B cell (primary cell): ENCODE results near the gene NUP210L.

Experiments
- EZH2 ChIP-seq: IDR thresholded peaks from 2 replicates; pipeline ENCODE4 v1.6.1; 2012; ENCODE audit warnings: borderline replicate concordance, low read depth, mild to moderate bottlenecking, moderate library complexity, low read length; ENCODE audit not compliant: insufficient read depth, poor library complexity, severe bottlenecking
- TF ChIP-seq, protein P1 (sequence below): fragments of 200-600 bp; IDR thresholded peaks from one replicate; pipeline ENCODE4 v1.8.0; 2022; ENCODE audit warnings: antibody characterized with exemption, mild to moderate bottlenecking

DNA sequence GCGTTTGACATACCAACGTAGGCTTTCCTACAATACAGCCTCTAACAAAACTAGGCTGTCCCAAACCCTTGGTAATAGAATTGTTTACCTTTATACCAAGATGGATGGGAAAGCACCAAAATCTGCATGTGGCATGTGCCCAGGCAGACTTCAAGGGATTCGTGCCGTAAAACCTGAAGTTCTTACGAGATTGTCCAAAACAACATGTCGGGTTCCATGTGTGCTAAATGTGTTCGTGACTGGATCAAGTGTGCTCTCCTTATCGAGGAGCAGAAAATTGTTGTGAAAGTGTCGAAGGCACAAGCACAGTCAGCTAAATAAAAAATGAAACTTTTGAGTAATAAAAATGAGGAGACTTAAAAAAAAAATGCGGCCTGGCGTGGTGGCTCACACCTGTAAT lies 159.2 kb downstream of the NUP210L start:
- TF ChIP-seq, protein P1, sequence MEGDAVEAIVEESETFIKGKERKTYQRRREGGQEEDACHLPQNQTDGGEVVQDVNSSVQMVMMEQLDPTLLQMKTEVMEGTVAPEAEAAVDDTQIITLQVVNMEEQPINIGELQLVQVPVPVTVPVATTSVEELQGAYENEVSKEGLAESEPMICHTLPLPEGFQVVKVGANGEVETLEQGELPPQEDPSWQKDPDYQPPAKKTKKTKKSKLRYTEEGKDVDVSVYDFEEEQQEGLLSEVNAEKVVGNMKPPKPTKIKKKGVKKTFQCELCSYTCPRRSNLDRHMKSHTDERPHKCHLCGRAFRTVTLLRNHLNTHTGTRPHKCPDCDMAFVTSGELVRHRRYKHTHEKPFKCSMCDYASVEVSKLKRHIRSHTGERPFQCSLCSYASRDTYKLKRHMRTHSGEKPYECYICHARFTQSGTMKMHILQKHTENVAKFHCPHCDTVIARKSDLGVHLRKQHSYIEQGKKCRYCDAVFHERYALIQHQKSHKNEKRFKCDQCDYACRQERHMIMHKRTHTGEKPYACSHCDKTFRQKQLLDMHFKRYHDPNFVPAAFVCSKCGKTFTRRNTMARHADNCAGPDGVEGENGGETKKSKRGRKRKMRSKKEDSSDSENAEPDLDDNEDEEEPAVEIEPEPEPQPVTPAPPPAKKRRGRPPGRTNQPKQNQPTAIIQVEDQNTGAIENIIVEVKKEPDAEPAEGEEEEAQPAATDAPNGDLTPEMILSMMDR = no peak
- TF ChIP-seq EZH2 = no peak
